ENCODE data around the gene SUGP2.
A peak's percentile ranks its signal among the peaks of the same experiment; 100 is the strongest.

SUGP2 gene
- long read RNA-seq, donor 1, partial matches to known transcripts = 51 of 55 reads
- long read RNA-seq, donor 1, other reads (novel, unspliced or antisense) = 0 of 55 reads
- long read RNA-seq, donor 2, partial matches to known transcripts = 24 of 25 reads
- long read RNA-seq, donor 2, other reads (novel, unspliced or antisense) = 0 of 25 reads
- long read RNA-seq, donor 3, partial matches to known transcripts = 21 of 23 reads
- long read RNA-seq, donor 3, other reads (novel, unspliced or antisense) = 0 of 23 reads
- long read RNA-seq, donor 4, full-length matches to known transcripts = 7 of 93 reads
- long read RNA-seq, donor 4, partial matches to known transcripts = 80 of 93 reads
- long read RNA-seq, donor 4, other reads (novel, unspliced or antisense) = 6 of 93 reads
- long read RNA-seq, donor 5, transcript SUGP2-202 (11 exons, 3,640 nt) = major isoform, 6 of 31 reads
- long read RNA-seq, donor 5, partial matches to known transcripts = 23 of 31 reads
- long read RNA-seq, donor 5, other reads (novel, unspliced or antisense) = 0 of 31 reads
- long read RNA-seq, donor 6, partial matches to known transcripts = 38 of 42 reads
- long read RNA-seq, donor 6, other reads (novel, unspliced or antisense) = 0 of 42 reads
- long read RNA-seq, donor 7 = 0 reads
- long read RNA-seq, donor 8, transcript SUGP2-202 (11 exons, 3,640 nt) = major isoform, 5 of 43 reads
- long read RNA-seq, donor 8, partial matches to known transcripts = 30 of 43 reads
- long read RNA-seq, donor 8, other reads (novel, unspliced or antisense) = 6 of 43 reads

DNA sequence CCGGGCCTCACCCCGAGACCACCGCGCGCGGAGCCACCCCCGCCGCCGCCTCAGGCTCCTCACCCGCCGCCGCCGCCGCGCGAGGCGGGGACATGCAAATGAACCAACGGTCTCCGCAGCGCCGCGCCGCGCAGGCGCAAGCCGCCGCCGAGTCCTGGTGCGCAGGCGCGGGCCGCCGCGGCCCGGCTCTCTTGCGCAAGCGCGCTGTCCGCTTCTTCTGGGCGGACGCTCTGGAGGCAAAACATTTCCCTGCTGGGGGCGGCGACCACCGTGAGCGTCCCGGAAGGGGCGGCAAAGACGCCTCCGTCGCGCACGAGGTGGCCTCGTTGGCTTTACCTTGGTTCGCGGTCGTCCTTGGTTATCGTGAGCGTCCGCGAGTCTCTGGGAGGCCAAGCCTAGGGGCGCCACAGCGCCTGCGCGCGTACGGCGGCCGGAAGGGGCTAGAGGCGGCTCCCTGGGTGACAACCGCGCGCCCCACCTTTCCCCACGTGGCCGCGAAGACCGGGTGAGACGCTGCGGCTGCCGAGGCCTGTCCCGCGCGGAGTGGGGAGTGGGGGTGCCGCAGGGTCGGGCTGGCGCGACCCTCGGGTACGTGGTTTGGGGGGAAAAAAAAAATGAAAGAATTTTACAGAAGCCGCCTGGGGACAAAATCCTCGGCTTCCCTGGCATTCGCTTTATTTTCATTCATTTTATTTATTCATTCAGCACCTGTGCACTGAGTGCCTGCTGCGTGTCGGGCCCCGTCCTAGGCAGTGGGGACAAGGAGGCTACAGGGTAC is at the start of gene SUGP2, which contains the start of gene ARMC6:
Gene SUGP2, minus strand, starts transcription at position 92 of the 778 bp plus-strand sequence. CDS start 2,446 bp downstream, outside the sequence.
Gene ARMC6, plus strand, starts transcription at position 178 of the 778 bp plus-strand sequence. CDS start 607 bp downstream, outside the sequence.
- DNase-seq = peak; percentile 95

DNA sequence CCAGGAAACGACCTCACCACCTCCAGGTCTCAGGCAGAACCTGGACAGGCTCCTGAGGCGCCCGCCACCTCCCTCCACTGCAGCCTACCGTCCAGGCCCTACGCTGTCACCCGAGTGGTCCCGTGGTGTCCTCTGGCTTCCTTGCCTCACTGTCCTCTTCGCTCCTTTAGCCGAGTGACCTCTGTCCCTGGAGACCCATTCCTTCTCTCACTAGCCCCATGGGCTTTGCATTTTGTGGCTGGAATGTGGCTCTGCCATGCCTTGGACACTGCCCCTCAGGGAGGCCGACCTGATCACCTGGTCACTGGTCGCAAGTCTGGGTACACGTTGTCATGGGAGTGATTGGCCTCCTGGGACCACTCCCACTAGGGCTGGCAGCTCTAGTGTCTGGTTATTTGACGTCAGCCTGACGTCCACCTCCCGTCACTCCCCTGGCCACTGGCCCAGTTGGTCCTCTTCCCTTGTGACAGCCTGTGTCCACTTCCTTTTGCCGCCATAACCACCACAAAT is 48.4 kb upstream of the SUGP2 start:
- no peak for DNase-seq

DNA sequence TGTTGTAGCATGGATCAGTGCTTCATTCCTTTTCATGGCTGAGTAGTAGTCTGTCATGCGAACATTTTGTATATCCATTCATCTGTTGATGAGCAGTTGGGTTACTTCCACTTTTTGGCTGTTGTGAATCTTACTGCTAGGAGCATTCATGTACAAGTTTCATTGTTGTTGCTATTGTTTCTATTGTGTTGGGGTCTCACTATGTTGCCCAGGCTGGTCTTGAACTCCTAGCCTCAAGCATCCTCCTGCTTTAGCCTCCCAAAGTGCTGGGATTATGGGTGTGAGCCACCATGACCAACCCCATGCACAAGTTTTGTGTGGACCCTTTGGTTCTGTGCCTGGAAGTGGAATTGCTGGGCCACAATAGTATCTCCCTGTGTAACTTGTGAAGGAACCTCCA is 46.3 kb upstream of the SUGP2 start:
- DNase-seq = no peak

DNA sequence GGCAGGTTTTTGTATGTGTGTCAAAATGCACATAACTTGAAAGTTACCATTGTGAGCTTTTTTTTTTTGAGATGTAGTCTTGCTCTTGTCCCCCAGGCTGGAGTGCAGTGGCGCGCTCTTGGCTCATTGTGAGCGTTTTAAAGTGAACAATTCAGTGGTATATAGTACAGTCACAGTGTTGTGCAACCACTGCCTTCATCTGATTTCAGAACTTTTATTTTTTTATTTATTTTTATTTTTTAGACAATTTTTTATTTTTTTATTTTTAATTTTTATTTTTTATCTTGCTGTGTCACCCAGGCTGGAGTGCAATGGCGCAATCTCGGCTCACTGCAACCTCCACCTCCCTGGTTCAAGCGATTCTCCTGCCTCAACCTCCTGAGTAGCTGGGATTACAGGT is 45.5 kb upstream of the SUGP2 start:
- no peak for DNase-seq

DNA sequence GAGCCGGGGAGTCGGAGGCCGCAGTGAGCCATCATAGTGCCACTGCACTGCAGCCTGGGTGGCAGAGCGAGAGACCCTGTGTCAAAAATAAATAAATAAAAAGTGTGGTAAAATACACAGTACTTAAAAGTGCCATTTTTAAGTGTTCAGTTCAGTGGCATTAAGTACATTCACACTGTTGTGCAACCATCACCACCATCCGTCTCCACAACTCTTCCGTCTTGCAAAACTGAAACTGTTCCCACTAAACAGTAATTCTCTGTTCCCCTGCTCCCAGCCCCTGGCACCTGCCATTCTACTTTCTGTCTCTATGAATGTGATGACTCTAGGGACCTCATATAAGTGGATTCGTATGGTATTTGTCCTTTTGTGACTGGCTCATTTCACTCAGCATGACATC is 43.8 kb upstream of the SUGP2 start:
- DNase-seq = no peak

DNA sequence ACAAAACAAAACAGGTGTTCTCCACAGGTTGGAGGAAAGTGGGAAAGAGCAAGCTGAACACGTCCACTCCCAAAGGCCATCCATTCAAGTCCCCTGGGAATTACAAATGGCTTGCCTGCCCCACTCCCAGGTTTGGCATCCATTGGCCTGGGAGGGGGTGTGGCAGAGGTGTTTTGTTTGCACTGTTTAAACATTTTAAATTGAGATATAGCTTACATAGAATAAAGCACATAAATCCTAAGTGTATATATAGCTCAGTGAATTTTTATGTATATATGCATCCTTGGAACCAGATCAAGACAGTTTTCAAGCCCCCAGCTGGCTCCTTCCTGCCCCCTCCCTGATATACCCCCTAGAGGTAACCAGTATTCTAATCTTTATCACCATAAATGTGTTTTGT is 43.2 kb upstream of the SUGP2 start:
- DNase-seq = no peak

DNA sequence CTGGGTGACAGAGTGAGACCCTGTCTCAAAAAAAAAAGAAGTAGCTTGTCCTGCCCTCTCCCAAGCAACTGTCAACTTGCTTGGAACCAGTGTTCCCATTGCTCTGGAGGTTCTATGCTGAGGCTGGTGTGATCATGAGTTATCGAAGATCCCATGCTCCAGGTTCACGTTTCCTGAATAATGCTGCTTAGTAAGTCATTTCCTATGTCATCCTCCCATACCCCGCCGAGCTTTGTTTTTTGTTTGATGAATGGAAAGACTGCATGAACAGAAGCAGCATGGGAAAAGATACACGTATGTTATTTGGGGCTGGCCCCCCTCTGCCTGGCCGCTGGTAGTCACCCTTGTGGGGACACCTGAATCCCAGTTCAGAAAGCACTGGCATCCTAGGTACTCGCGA is 41.8 kb upstream of the SUGP2 start:
- DNase-seq = no peak

DNA sequence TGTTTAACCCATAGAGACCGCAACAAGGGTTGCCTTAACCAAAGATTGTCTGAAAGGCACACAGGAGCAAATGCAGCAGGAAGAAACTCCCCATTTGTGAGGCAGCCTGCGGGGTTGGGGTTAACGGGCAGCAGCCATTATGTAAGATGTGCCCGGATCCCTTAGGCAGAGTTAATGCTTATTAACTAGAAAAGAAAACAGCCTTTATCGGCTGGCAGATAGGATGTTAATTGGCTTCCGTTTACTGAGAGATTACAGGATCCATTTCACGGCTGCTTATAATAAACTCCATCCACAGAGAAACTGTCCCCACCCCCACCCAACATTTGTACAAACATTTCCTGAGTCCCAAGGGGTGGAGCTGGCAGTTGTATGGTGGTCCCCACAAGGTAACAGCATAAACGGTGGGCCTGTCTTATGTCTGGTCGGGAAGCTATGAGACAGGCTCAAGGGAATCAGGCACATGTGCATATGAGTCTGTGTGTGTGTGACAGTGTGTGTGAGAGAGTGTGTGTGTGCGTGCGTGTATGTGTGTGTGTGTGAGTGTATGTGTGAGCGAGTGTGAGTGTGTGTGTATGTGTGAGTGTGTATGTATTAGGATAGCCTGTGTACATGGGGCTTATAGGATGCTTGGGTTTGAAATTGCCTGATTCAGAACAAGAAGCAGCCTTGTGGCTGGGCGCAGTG is 41.0 kb upstream of the SUGP2 start:
- DNase-seq = no peak

DNA sequence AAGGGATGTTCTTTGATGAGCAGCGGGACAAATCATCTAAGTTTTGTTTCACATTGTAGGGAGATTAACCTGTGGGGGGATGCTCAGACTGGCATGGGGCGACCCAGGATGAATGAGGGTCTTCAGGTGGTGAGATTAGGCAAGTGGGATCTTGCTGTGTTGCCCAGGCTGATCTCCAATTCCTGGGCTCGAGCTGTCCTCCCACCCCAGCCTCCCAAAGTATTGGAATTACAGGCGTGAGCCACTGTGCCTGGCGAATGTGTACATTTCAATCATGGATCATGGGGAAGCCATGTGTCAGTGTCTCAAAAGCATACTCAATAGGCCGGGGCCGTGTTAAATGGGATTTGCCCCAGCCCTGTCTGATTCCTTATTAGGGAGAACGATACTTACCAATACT is 38.6 kb upstream of the SUGP2 start:
- DNase-seq = no peak

DNA sequence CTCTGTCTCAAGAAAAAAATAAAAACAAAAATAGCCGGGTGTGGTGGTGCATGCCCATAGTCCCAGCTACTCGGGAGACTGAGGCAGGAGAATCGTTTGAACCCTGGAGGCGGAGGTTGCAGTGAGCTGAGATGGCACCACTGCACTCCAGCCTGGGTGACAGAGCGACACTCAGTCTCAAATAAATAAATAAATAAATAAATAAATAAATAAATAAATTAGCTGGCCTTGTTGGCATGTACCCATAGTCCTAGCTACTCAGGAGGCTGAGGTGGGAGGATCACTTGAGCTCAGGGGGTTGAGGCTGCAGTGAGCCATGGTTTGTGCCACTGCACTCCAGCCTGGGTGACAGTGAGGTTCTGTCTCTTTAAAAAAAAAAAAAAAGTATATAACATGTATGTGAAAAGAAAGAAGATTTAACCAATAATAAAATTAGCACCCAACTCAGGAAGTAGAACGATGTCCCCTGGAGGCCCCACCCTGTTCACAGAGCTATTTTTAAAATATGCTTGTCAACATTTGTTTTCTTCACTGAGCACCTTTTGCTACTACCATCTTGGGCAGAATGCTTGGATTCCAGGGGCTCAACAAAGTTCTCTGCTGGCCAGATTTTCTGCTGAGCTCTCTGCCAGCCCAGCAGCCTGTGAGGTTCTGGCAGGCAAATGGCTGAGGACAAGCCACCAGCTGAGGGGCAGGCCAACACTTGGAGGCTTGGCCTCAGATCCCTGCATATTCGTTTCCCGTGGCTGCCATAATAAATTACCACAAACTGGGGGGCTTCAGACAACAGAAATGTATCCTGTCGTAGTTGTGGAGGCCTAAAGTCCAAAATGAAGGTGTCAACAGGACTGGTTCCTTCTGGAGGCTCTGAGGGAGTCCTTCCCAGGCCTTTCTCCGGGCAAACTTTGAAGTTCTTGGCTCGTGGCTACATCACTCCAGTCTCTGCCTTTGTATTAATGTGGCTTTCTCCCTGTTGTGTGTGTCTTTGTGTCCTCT is 35.6 kb upstream of the SUGP2 start:
- no peak for DNase-seq

DNA sequence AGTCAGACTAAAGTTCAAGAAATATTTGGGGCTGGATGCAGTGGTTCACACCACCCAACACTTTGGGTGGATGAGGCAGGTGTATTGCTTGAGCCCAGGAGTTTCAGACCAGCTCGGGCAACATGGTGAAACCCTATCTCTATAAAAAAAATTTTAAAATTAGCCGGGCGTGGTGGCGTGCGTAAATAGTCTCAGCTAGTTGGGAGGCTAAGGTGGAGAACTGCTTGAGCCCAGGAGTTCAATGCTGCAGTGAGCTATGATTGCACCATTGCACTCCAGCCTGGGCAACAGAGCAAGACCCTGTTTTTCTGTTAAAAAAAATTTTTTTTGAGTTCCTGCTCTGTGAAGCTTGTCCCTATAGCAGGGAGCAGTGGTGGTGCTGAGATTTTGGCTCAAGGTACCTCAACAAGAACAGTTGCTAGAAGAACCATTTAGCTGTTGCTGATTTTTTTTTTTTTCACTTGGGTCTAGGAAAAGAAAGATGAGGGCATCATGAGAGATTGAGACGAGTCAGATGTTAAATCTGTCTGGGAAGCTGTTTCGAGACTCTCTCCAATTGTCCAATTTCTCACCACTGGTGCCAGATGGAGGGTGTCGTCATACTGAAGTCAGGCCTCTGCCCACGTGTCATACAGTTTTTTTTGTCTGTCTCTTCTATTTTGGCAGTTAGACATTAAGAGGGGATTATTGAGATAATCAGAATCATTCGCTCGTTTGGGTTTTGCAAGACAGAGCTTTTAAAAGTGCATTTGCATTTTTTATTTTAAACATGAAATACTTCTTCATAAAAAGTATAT is 34.2 kb upstream of the SUGP2 start:
- no peak for DNase-seq

DNA sequence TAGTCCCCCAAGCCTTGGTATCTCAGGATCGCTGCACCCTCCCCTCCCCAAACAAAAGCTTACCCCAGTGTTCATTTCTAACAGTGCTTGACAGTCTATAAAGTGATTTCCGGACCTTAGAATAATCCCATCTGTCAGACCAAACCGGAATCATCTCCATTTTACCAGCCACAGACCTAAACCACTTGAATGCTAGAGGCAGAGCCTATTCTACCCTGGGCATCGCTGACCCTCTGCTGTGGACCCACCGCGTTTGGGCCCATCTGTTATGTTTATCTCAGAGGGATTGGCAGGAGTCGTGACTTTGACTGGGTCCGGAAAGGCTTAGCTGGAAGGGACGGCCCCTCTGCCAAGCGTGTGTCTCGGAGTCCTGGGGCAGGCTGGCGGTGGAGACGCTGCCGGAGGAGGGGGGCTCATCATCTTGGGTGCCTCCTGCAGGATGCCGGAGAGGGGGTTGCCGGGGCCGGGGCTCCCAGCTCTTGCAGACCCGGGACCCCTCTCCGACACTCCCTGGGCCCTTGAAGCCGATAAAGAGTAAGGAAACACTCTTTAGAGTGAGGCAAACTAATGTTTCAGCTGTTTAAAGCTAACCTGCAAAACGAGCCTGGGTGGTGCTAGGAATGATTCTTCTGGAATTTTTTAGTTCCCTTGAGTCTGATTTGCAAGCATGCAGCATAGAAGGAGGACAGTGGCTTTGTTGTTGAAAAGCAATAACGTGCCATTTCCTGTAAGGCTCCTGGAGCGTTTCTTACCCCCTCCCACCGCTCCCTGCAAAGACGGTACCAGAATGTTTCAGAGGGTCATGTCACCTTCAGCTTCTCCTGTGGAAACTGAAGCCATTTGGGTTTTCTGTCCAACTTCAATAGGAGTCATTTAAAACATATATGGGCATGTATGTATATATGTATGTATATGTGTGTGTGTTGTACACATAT is 31.8 kb upstream of the SUGP2 start:
- peak; percentile 49 for DNase-seq

DNA sequence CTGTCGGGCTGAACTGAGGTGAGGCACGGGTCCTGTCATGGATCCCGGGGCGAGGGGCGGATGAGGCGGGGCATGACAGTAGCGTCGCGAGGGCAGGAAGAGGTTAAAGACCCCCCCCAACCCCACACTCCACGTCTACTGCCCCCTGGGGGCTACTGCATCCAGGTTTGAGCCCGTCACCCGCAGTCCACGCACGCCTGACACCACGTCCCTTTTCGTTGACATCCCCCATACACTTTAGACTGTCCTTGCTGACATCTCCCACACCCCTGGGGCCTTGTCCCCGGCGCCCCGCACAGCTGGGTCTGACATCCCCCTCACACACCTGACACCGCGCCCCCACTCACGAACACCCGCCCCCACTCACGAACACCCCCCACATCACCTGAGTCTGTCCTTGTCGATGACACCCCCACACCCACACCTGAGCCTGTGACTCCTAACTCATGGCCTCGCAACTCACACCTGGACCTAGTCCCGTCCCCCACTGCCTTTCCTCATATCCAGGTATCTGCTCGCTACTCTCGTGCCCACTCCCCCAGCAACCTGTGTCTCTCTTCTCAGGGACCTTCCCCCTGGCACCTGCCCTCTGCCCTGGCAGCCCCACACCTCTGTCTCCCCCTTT is 30.9 kb upstream of the SUGP2 start:
- no peak for DNase-seq

DNA sequence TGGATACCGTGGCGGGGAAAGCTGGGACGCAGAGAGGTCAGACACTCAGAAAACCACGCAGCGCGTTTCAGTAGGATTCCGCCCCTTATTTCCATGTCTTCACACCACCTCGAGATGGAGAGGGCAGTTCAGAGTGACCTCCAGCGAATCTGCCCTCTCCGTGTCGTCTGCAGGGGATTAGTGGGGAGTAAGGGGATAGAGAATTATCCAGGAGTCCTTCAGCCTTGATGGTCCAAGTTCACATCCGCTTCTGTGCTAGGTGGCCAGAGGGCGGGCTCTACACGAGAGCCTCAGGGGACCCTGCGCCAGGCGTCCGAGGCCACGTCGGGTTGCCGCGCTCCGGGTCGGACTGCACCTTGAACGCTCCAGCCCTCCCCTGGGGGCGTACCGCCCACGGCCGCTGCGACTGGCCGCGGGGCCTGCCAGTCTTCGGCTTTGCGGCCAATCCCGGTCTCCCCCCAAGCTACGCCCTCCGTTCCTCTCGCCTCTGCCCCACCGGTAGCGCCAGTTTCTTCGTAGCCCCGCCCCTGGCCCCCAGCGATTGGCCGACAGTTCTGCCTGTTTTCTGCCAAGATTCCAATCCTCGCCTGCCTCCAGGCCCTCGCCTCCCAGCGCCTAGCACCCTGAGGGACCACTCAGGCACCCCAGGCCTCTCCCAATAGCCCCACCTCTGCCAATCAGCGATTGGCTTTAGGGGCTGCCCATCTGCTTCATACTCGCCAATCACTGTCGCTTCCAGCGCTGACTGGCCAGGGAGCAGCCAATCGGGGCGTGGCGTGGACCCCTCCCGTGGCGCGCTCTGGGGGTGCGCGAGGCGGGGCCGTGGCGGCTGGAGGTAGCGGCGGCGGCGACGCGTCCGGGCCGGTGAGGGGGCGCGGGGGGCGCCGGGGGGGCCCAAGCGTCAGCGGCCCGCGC is 30.1 kb upstream of the SUGP2 start, which contains the start of gene SLC25A42:
Gene SLC25A42, plus strand, starts transcription at position 812 of the 915 bp plus-strand sequence. CDS start 32,131 bp downstream, outside the sequence.
- peak; percentile 93 for DNase-seq

DNA sequence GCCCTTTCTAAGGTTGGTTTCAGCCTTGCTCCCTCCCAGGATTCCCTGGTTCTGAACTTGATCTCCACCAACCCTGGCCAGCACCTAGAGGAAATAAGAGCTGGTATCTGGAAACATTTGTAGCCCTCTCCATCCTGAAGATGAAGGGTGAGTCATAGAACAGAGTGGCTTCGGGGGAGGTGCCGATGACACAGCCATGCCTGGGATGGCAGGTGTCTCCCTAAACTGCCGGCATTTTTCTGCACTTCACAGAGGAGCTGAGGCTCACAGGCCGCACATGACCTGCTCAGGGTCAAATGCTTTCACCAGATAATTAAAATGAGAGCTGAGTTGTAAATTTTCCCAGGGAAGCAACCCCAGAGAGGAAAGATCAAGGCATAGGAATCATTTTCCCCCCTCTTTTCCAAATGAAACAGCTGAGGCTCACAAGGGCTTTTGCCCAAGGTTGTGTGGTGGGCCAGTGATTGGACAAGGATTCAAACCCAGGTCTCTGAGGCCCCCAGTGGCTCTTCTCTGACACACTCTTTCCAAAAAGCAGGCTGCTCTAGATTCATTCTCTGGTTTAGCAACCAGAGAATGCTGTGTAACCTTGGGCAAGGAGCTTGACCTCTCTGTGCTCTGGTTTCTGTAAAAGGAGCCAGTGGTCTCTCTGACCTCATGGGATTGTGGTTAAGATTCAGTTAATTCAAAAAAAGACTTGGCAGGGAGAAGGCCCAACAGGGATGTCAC is 29.3 kb upstream of the SUGP2 start:
- DNase-seq = peak; percentile 31

DNA sequence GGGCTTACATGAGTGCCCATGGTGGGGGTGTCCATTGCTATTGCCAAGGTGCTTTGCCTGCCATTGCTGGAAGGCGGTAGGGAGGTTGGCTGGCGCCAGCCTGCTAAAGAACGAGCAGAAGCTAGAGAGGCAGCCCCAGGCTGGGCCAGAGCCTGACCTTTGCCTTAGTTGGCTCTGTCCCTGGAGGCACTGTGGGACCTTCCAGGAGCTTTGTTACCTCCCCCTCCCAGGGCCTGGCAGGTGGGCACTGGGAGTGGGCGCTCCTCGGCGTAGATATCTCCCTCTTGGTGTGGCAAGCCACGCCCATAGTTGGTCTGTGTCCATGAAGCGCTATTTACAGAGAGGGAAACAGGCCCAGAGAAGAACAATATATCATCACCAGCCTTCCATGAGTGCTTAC is 28.2 kb upstream of the SUGP2 start:
- no peak for DNase-seq

Measured in right kidney (tissue), 9 donors.